ENCODE results near the gene FRY. TPM values are rescaled to one million over a fixed set of nuclear protein-coding genes. Genes with fewer than 3 reads are reported as not detected.

Gene FRY
- total RNA-seq, 1 experiment from 2014 or later, result 1.3 TPM

DNA sequence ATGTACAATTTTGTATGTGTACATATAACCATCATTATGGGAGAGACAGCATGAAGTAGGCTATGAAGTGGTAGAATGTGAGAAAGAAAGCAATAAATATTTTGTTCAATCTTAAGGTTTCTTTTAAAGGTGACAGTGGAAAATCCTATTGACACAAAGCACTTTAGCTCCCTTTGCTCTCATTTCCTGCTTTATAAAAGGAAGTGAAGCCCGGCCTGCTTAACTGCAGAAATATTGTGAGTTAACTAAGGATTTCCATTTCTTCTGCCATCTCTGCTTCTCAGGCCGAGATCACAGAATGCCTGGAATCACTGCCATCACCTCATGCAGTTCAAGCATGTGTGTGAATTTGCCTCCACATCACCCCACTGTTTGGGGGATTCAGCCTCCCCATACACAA is 83.5 kb downstream of the FRY start:
- CTCF ChIA-PET, result no interaction called here
- H3F3A ChIP-seq (ENCODE audit: low read length, unreplicated experiment), result no peaks in the 10 kb centered on the region
- H3K9me3 ChIP-seq (ENCODE audit: low read length), result no peaks in the 10 kb centered on the region
- ATAC-seq (no peak), DNase-seq (no peak)
- peaks cover 5% of the 10 kb centered on the region; the same call in 1 of the 2 replicates for H3K27me3 ChIP-seq (ENCODE audit: low read length)
- H3K9ac ChIP-seq (ENCODE audit: low read length), result no peak overlapping the region
- no TSS peak for BruUV-seq (replicated peaks)
- no peaks in the 10 kb centered on the region for H3K4me1 ChIP-seq (ENCODE audit: insufficient read depth, low read length)
- TF ChIP-seq EZH2 (IDR thresholded peaks at IDR 0.05; ENCODE audit: low read length, unreplicated experiment) (no peak), EZH2phosphoT487 (IDR thresholded peaks at IDR 0.05; ENCODE audit: borderline replicate concordance, low read length) (no peak), CTCF (conservative IDR thresholded peaks at IDR 0.05; ENCODE audit: low read depth, low read length) (no peak)
- no peaks in the 10 kb centered on the region for H3K9me2 ChIP-seq (replicated peaks; ENCODE audit: low read length)
- no peaks in the 10 kb centered on the region for H4K20me1 ChIP-seq (ENCODE audit: low read length)
- no peaks in the 10 kb centered on the region for H3K36me3 ChIP-seq (ENCODE audit: low read depth, low read length)
- H3K4me2 ChIP-seq (ENCODE audit: low read length), result no peak overlapping the region
- H3K79me2 ChIP-seq (ENCODE audit: low read length), result no peaks in the 10 kb centered on the region
- no peak overlapping the region for H3K4me3 ChIP-seq (ENCODE audit: low read length)
- POLR2A ChIA-PET (ENCODE audit: unreplicated experiment), result no interaction called here
- no peak overlapping the region for H2AFZ ChIP-seq (ENCODE audit: low read length)
- no peak overlapping the region for H3K27ac ChIP-seq (ENCODE audit: low read length)
- intact Hi-C loops (cut with micrococcal nuclease), result no loop called here

DNA sequence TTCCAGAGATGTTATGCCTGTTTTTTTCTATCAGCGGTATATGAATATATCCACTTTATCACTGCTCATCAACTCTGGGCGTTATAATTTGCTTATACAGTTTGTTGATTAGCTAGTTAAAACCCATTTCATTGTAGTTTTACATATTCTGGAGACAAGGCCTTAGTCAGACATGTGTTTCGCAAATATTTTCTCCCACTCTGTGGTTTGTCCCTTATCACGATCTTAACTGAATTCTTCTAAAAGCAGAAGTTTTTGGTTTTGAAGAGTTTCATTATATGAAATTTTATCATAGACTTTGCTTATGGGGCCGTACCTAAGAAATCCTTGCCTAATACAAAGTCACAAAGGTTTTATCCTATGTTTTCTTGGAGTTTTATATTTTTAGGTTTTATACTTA is 84.6 kb downstream of the FRY start:
- TF ChIP-seq EZH2 (IDR thresholded peaks at IDR 0.05; ENCODE audit: low read length, unreplicated experiment), result no peak
- no peak for TF ChIP-seq CTCF (conservative IDR thresholded peaks at IDR 0.05; ENCODE audit: low read depth, low read length)
- no peak for TF ChIP-seq EZH2phosphoT487 (IDR thresholded peaks at IDR 0.05; ENCODE audit: borderline replicate concordance, low read length)
- intact Hi-C loops (cut with micrococcal nuclease), result no loop called here
- H3K9me2 ChIP-seq (replicated peaks; ENCODE audit: low read length), result no peaks in the 10 kb centered on the region
- H3K4me2 ChIP-seq (ENCODE audit: low read length), result no peak overlapping the region
- no peaks in the 10 kb centered on the region for H3K4me1 ChIP-seq (ENCODE audit: insufficient read depth, low read length)
- no peak overlapping the region for H3K4me3 ChIP-seq (ENCODE audit: low read length)
- H3K9me3 ChIP-seq (ENCODE audit: low read length), result no peaks in the 10 kb centered on the region
- ATAC-seq (no peak), DNase-seq (no peak)
- no peak overlapping the region for H3K9ac ChIP-seq (ENCODE audit: low read length)
- no peaks in the 10 kb centered on the region for H3K36me3 ChIP-seq (ENCODE audit: low read depth, low read length)
- no peak overlapping the region for H2AFZ ChIP-seq (ENCODE audit: low read length)
- H4K20me1 ChIP-seq (ENCODE audit: low read length), result no peaks in the 10 kb centered on the region
- no peak overlapping the region for H3K27ac ChIP-seq (ENCODE audit: low read length)
- ChIA-PET CTCF (no interaction called here), POLR2A (ENCODE audit: unreplicated experiment) (no interaction called here)
- H3K79me2 ChIP-seq (ENCODE audit: low read length), result no peaks in the 10 kb centered on the region
- no peaks in the 10 kb centered on the region for H3K27me3 ChIP-seq (ENCODE audit: low read length)
- BruUV-seq (replicated peaks), result no TSS peak
- no peaks in the 10 kb centered on the region for H3F3A ChIP-seq (ENCODE audit: low read length, unreplicated experiment)

- BruUV-seq (replicated peaks), result no TSS peak
- Histone ChIP-seq H3F3A (ENCODE audit: low read length, unreplicated experiment) (no peaks in the 10 kb centered on the region), H4K20me1 (ENCODE audit: low read length) (no peaks in the 10 kb centered on the region), H3K4me2 (ENCODE audit: low read length) (no peak overlapping the region), H3K9me2 (replicated peaks; ENCODE audit: low read length) (no peaks in the 10 kb centered on the region), H3K4me3 (ENCODE audit: low read length) (no peak overlapping the region), H3K27me3 (ENCODE audit: low read length) (no peaks in the 10 kb centered on the region), H3K9ac (ENCODE audit: low read length) (no peak overlapping the region), H3K36me3 (ENCODE audit: low read depth, low read length) (no peaks in the 10 kb centered on the region), H3K9me3 (ENCODE audit: low read length) (no peaks in the 10 kb centered on the region), H2AFZ (ENCODE audit: low read length) (no peak overlapping the region), H3K27ac (ENCODE audit: low read length) (no peak overlapping the region), H3K4me1 (ENCODE audit: insufficient read depth, low read length) (no peaks in the 10 kb centered on the region), H3K79me2 (ENCODE audit: low read length) (no peaks in the 10 kb centered on the region)
- TF ChIP-seq CTCF (conservative IDR thresholded peaks at IDR 0.05; ENCODE audit: low read depth, low read length) (no peak), EZH2phosphoT487 (IDR thresholded peaks at IDR 0.05; ENCODE audit: borderline replicate concordance, low read length) (no peak), EZH2 (IDR thresholded peaks at IDR 0.05; ENCODE audit: low read length, unreplicated experiment) (no peak)
- ChIA-PET CTCF (no interaction called here), POLR2A (ENCODE audit: unreplicated experiment) (no interaction called here)
- DNase-seq (no peak), ATAC-seq (no peak)
- intact Hi-C loops (cut with micrococcal nuclease), result no loop called here
Measured at GRCh38 chr13:32117001-32117400, 85.4 kb downstream of the FRY start.

Data from PC-3 (cell line).